Occipital lobe (tissue), 2 donors: ENCODE results near the gene FGG. TPM values are rescaled to one million over a fixed set of nuclear protein-coding genes. Genes with fewer than 3 reads are reported as not detected.

Experiments used
- DNase-seq: peaks from one replicate; lab custom pipeline; 2025; lab: John Stamatoyannopoulos, UW
- total RNA-seq: library from RNA; depleted of rRNA; stranded (reverse); fragments of >200 nt; gene quantifications from one replicate; pipeline ENCODE4 v1.2.3, GENCODE V29; 2014

The FGG gene
- total RNA-seq, 1 donor from 2014 or later = 3.1 TPM

- DNase-seq = no peak
Measured at GRCh38 chr4:154586296-154587033, 26.0 kb downstream of the FGG start.

GRCh38 chr4:154585369-154586018 is 27.0 kb downstream of the FGG start:
- no peak for DNase-seq

- no peak for DNase-seq
Measured at GRCh38 chr4:154584259-154584658, 28.2 kb downstream of the FGG start.

GRCh38 chr4:154583677-154584076 is 28.8 kb downstream of the FGG start:
- no peak for DNase-seq

GRCh38 chr4:154583230-154583629 is 29.2 kb downstream of the FGG start:
- no peak for DNase-seq

GRCh38 chr4:154582723-154583122 is 29.7 kb downstream of the FGG start:
- DNase-seq = no peak

GRCh38 chr4:154579927-154580326 is 32.5 kb downstream of the FGG start:
- DNase-seq = no peak

- no peak for DNase-seq
Measured at GRCh38 chr4:154578919-154579318, 33.5 kb downstream of the FGG start.

- DNase-seq = no peak
Measured at GRCh38 chr4:154577324-154577723, 35.1 kb downstream of the FGG start.

- no peak for DNase-seq
Measured at GRCh38 chr4:154574311-154574710, 38.1 kb downstream of the FGG start.

GRCh38 chr4:154573190-154573870 is 39.1 kb downstream of the FGG start:
- DNase-seq = no peak

- DNase-seq = no peak
Measured at GRCh38 chr4:154569584-154569983, 42.9 kb downstream of the FGG start.

- no peak for DNase-seq
Measured at GRCh38 chr4:154569028-154569427, 43.4 kb downstream of the FGG start.

GRCh38 chr4:154566639-154567204 is 45.7 kb downstream of the FGG start:
- no peak for DNase-seq

- no peak for DNase-seq
Measured at GRCh38 chr4:154565704-154566103, 46.8 kb downstream of the FGG start.

GRCh38 chr4:154564311-154564710 is 48.1 kb downstream of the FGG start:
- DNase-seq = no peak

GRCh38 chr4:154562697-154563254 is 49.7 kb downstream of the FGG start, which contains the start of gene FGB:
TSS of gene FGB (plus strand) at chr4:154563011. CDS start at chr4:154563019, 8 bp downstream.
- DNase-seq = no peak

GRCh38 chr4:154560824-154561231 is 51.6 kb downstream of the FGG start:
- no peak for DNase-seq

- no peak for DNase-seq
Measured at GRCh38 chr4:154560419-154560801, 52.0 kb downstream of the FGG start.

- DNase-seq = no peak
Measured at GRCh38 chr4:154559494-154560418, 52.7 kb downstream of the FGG start.

- DNase-seq = no peak
Measured at GRCh38 chr4:154559141-154559493, 53.3 kb downstream of the FGG start.
